Breast epithelium (tissue), 4 donors: ENCODE data around the gene HHATL. TPM values are rescaled to one million over a fixed set of nuclear protein-coding genes. Genes with fewer than 3 reads are reported as not detected.

Experiments
- DNase-seq, 2 donors: peaks; one replicate each; pipeline ENCODE4 v3.0.0-alpha.2; 2019; ENCODE audit warnings: low spot score in 2 of 2
- H3K27ac ChIP-seq, 2 donors: fragments of 200-600 bp; sonication (generic) in 1 of 2; one replicate each; pipeline ENCODE4 v1.5.1; 2016 to 2019; ENCODE audit warnings: mild to moderate bottlenecking in 1 of 2
- H3K27me3 ChIP-seq, 2 donors: fragments of 200-600 bp; sonication (generic) in 1 of 2; one replicate each; pipeline versions ENCODE4 v1.5.1 to v1.6.0; 2017 to 2019; ENCODE audit warnings: control low read depth in 1 of 2, mild to moderate bottlenecking in 1 of 2
- H3K36me3 ChIP-seq: fragments of 200-600 bp; one replicate; pipeline ENCODE4 v1.5.1; 2019
- H3K4me1 ChIP-seq, 2 donors: fragments of 200-600 bp; sonication (generic); one replicate each; pipeline ENCODE4 v1.5.1; 2016 to 2019; ENCODE audit warnings: control low read depth in 1 of 2
- H3K4me3 ChIP-seq, 3 donors: fragments of 200-600 bp; sonication (generic); 1 replicate in 2 of 3; 2 replicates in 1 of 3; pipeline ENCODE4 v1.5.1; 2016 to 2019; ENCODE audit warnings: mild to moderate bottlenecking in 3 of 3, moderate library complexity in 2 of 3
- H3K9me3 ChIP-seq, 2 donors: fragments of 200-600 bp; sonication (generic) in 1 of 2; one replicate each; pipeline ENCODE4 v1.5.1; 2016 to 2019; ENCODE audit warnings: control low read depth in 1 of 2
- POLR2AphosphoS5 ChIP-seq, 3 donors: sonication (generic); formaldehyde crosslinking; IDR thresholded peaks; one replicate each; pipeline ENCODE4 v1.6.1; 2017; ENCODE audit warnings: antibody characterized with exemption in 3 of 3
- intact Hi-C: fragments of 100-400 bp; cut with DNase I; formaldehyde crosslinking; loops from one replicate; pipeline ENCODE4 v1.15.1; 2023; ENCODE audit warnings: low total_unique reads
- total RNA-seq, 3 donors: library from RNA; depleted of rRNA; stranded (reverse); fragments of >200 nt; gene quantifications; one replicate each; pipeline ENCODE4 v1.1.0, GENCODE V29; 2016
- TF ChIP-seq, protein P1 (sequence below), 3 donors: fragments of 450-650 bp; IDR thresholded peaks; one replicate each; pipeline ENCODE4 v1.5.1; 2016 to 2017; ENCODE audit warnings: antibody characterized with exemption in 3 of 3, mild to moderate bottlenecking in 3 of 3, moderate library complexity in 3 of 3

The HHATL gene
- total RNA-seq, 3 donors from 2014 or later, result 0.32 to 1.6 TPM; not detected in 1

DNA sequence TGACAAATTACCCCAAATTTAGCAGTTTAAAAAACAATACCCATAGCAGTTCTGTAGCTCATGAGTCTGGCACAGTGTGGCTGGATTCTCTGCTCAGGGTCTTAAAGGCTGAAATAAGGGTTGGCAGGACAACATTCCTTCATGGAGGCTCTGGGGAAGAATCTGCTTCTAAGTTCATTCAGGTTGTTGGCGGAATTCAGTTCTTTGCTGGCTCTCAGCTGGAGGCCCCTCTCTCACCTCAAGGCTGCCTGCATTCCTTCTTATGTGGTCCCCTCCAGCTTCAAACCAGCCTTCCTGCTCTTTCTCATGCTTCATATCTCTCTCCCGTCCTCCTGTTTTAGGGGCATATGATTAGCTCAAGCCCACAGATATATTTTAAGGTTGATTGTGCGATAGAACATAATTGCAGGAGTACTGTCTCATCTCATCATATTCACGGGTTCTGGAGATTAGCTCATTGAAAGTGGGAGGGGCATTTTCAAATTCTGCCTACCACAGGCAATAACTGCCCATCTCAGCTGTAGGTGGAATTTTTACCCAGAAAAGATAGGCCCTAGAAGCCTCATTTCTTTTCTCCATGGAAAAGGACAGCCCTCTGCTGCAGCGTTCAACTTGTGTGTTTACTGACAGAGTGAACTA, 54.7 kb downstream of the HHATL start:
- Histone ChIP-seq H3K4me3 (no peak overlapping the region), H3K9me3 (no peaks in the 10 kb centered on the region), H3K36me3 (peaks cover 4% of the 10 kb centered on the region), H3K27me3 (no peaks in the 10 kb centered on the region), H3K27ac (no peak overlapping the region), H3K4me1 (peaks cover 7 to 13% of the 10 kb centered on the region in 2 donors)
- DNase-seq, result no peak
- intact Hi-C loops, result no loop called here
- no peak for TF ChIP-seq POLR2AphosphoS5 (IDR thresholded peaks at IDR 0.05)
- TF ChIP-seq, protein P1, sequence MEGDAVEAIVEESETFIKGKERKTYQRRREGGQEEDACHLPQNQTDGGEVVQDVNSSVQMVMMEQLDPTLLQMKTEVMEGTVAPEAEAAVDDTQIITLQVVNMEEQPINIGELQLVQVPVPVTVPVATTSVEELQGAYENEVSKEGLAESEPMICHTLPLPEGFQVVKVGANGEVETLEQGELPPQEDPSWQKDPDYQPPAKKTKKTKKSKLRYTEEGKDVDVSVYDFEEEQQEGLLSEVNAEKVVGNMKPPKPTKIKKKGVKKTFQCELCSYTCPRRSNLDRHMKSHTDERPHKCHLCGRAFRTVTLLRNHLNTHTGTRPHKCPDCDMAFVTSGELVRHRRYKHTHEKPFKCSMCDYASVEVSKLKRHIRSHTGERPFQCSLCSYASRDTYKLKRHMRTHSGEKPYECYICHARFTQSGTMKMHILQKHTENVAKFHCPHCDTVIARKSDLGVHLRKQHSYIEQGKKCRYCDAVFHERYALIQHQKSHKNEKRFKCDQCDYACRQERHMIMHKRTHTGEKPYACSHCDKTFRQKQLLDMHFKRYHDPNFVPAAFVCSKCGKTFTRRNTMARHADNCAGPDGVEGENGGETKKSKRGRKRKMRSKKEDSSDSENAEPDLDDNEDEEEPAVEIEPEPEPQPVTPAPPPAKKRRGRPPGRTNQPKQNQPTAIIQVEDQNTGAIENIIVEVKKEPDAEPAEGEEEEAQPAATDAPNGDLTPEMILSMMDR (IDR thresholded peaks at IDR 0.05), result no peak

Other genes starting within 250 kb of the HHATL start
- 10 to 100 TPM; 16.3 to 40.2 (median 25.2) TPM for gene VIPR1, start 200.2 kb downstream of the HHATL start, total RNA-seq
- 10 to 100 TPM; 48.8 to 68.8 (median 61.9) TPM for gene SEC22C, start 120.8 kb downstream of the HHATL start, total RNA-seq
- 10 to 100 TPM; 19.8 to 29.5 (median 23.7) TPM for gene SS18L2, start 111.9 kb downstream of the HHATL start, total RNA-seq
- 100 to 1,000 TPM; 132 to 214 (median 175) TPM for gene NKTR, start 102.1 kb downstream of the HHATL start, total RNA-seq
- gene ZBTB47, start 49.1 kb downstream of the HHATL start, total RNA-seq, result 10 to 100 TPM; 18.0 to 61.8 (median 45.2) TPM
- gene KLHL40, start 17.3 kb downstream of the HHATL start, total RNA-seq, result not detected
- 1 to 10 TPM; 2.3 to 2.9 (median 2.9) TPM for gene CCDC13, start 70.5 kb upstream of the HHATL start, total RNA-seq
- 100 to 1,000 TPM; 131 to 185 (median 148) TPM for gene HIGD1A, start 101.7 kb upstream of the HHATL start, total RNA-seq
- gene ACKR2, start 106.6 kb upstream of the HHATL start, total RNA-seq, result 10 to 100 TPM in 1 of 3 donors, 1 to 10 TPM in 2; 1.8 to 15.8 (median 6.9) TPM
- not detected for gene CYP8B1, start 173.1 kb upstream of the HHATL start, total RNA-seq
- 10 to 100 TPM in 2 of 3 donors, 1 to 10 TPM in 1; 8.2 to 17.4 (median 13.8) TPM for gene ZNF662, start 203.3 kb upstream of the HHATL start, total RNA-seq